OCI-LY7 (cell line): ENCODE results near the gene CDK15.

Source experiments
- EZH2phosphoT487 ChIP-seq: fragments of 200-600 bp; sonication (generic); IDR thresholded peaks from 2 replicates; pipeline ENCODE4 v1.6.1; 2018; ENCODE audit warnings: low read depth, borderline replicate concordance, mild to moderate bottlenecking, mixed run types, antibody characterized with exemption, low read length, moderate library complexity, mixed read lengths
- TF ChIP-seq, protein P1 (sequence below): fragments of 200-600 bp; sonication (generic); conservative IDR thresholded peaks from 2 replicates; pipeline ENCODE4 v1.5.1; 2014; ENCODE audit warnings: mild to moderate bottlenecking, antibody characterized with exemption, low read length, moderate library complexity, mixed read lengths

DNA sequence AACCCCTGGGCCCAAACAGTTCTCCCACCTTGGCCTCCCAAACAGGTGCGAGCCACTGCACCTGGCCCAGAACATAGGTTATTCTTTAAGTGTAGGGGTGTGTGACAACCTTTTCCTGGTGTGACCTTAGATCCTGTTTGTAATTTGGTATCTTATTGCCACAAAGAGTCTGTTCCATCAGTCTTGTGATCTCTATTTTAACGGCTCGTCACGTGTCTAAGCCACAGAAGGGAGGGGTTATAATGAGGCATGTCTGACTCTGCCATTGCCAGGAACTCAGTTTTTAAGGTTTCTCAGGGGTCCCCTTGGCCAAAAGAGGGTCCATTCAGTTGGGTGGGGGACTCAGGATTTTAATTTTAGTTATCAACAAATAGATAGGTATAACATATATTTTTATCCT is 21.2 kb upstream of the CDK15 start:
- TF ChIP-seq, protein P1, sequence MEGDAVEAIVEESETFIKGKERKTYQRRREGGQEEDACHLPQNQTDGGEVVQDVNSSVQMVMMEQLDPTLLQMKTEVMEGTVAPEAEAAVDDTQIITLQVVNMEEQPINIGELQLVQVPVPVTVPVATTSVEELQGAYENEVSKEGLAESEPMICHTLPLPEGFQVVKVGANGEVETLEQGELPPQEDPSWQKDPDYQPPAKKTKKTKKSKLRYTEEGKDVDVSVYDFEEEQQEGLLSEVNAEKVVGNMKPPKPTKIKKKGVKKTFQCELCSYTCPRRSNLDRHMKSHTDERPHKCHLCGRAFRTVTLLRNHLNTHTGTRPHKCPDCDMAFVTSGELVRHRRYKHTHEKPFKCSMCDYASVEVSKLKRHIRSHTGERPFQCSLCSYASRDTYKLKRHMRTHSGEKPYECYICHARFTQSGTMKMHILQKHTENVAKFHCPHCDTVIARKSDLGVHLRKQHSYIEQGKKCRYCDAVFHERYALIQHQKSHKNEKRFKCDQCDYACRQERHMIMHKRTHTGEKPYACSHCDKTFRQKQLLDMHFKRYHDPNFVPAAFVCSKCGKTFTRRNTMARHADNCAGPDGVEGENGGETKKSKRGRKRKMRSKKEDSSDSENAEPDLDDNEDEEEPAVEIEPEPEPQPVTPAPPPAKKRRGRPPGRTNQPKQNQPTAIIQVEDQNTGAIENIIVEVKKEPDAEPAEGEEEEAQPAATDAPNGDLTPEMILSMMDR: no peak
- no peak for TF ChIP-seq EZH2phosphoT487
